Activated B cell treated with CpG ODN at 0.5 μM for 24 hours (primary cell): ENCODE measurements around the gene GINS2. TPM values are rescaled to one million over a fixed set of nuclear protein-coding genes. Genes with fewer than 3 reads are reported as not detected.

Experiments used
- ATAC-seq: fragments of 200-7000 bp; cut with Tn5 transposase; one replicate; pipeline ENCODE4 v1.10.0; 2021; ENCODE audit warnings: low read depth, mild to moderate bottlenecking, moderate library complexity
- CTCF ChIA-PET: fragments of 350-600 bp; sonication (Branson Sonifier 250); formaldehyde crosslinking; loops from one replicate; lab custom pipeline; 2021; ENCODE audit warnings: antibody characterized with exemption; lab: Charles Lee
- POLR2A ChIA-PET: fragments of 350-600 bp; sonication (Branson Sonifier 250); formaldehyde crosslinking; loops from one replicate; lab custom pipeline; 2021; ENCODE audit warnings: antibody characterized with exemption; lab: Charles Lee
- DNase-seq: peaks from one replicate; pipeline ENCODE4 v3.0.0; 2022
- H3K27ac Mint-ChIP-seq: one replicate; pipeline ENCODE4 v1.8.0; 2020; ENCODE audit warnings: mixed read lengths
- H3K27me3 Mint-ChIP-seq: one replicate; pipeline ENCODE4 v1.8.0; 2021; ENCODE audit warnings: mixed read lengths
- H3K36me3 Mint-ChIP-seq: one replicate; pipeline ENCODE4 v1.8.0; 2021; ENCODE audit warnings: low read depth, mixed read lengths
- H3K4me1 Mint-ChIP-seq: one replicate; pipeline ENCODE4 v1.8.0; 2021; ENCODE audit warnings: mixed read lengths
- H3K4me3 Mint-ChIP-seq: one replicate; pipeline ENCODE4 v1.8.0; 2020; ENCODE audit warnings: mild to moderate bottlenecking, mixed read lengths
- H3K9me3 Mint-ChIP-seq: one replicate; pipeline ENCODE4 v1.8.0; 2020; ENCODE audit warnings: mixed read lengths
- CTCF ChIP-seq: fragments of 200-600 bp; IDR thresholded peaks from one replicate; pipeline ENCODE4 v1.8.0; 2022; ENCODE audit warnings: antibody characterized with exemption, mild to moderate bottlenecking
- intact Hi-C: fragments of 100-400 bp; cut with micrococcal nuclease; formaldehyde crosslinking; loops from one replicate; pipeline ENCODE4 v1.15.1; 2024
- total RNA-seq: library from RNA; stranded (reverse); gene quantifications from 2 replicates; pipeline ENCODE4 v1.2.3, GENCODE V29; 2022

Gene GINS2
- total RNA-seq, 1 donor from 2014 or later: 6.0 TPM

- no peaks in the 10 kb centered on the region for H3K9me3 Mint-ChIP-seq
- POLR2A ChIA-PET: no interaction called here
- CTCF ChIA-PET: interaction anchor here (1.0 kb wide), 1 partner anchor 217 kb away, joined by 4 read pairs; no protein-coding TSS in a partner anchor
- TF ChIP-seq CTCF: no peak
- no peak for DNase-seq
- no peaks in the 10 kb centered on the region for H3K27me3 Mint-ChIP-seq
- H3K27ac Mint-ChIP-seq: no peak overlapping the region
- ATAC-seq: no peak
- H3K4me3 Mint-ChIP-seq: no peak overlapping the region
- intact Hi-C loops: no loop called here
- H3K4me1 Mint-ChIP-seq: peaks cover 4% of the 10 kb centered on the region
- H3K36me3 Mint-ChIP-seq: peaks cover 15% of the 10 kb centered on the region
Observed at GRCh38 chr16:85637061-85637807, 51.5 kb downstream of the GINS2 start.

GRCh38 chr16:85636234-85636812 lies 52.4 kb downstream of the GINS2 start:
- Mint-ChIP-seq H3K27ac (no peak overlapping the region), H3K27me3 (no peaks in the 10 kb centered on the region), H3K4me1 (peaks cover 5% of the 10 kb centered on the region), H3K4me3 (no peak overlapping the region), H3K9me3 (no peaks in the 10 kb centered on the region), H3K36me3 (peaks cover 12% of the 10 kb centered on the region)
- no peak for TF ChIP-seq CTCF
- ATAC-seq: no peak
- ChIA-PET POLR2A (no interaction called here), CTCF (interaction anchor here (1.0 kb wide), 1 partner anchor 216 kb away, joined by 4 read pairs; no protein-coding TSS in a partner anchor)
- intact Hi-C loops: no loop called here
- DNase-seq: no peak

- DNase-seq: no peak
- POLR2A ChIA-PET: no interaction called here
- TF ChIP-seq CTCF: no peak
- intact Hi-C loops: no loop called here
- Mint-ChIP-seq H3K27me3 (no peaks in the 10 kb centered on the region), H3K4me3 (no peak overlapping the region), H3K27ac (no peak overlapping the region), H3K36me3 (peaks cover 12% of the 10 kb centered on the region), H3K9me3 (no peaks in the 10 kb centered on the region), H3K4me1 (peaks cover 5% of the 10 kb centered on the region)
- CTCF ChIA-PET: no interaction called here
- no peak for ATAC-seq
Observed at GRCh38 chr16:85635545-85636140, 53.1 kb downstream of the GINS2 start.

GRCh38 chr16:85634747-85635544 lies 53.8 kb downstream of the GINS2 start:
- no peak overlapping the region for H3K4me3 Mint-ChIP-seq
- no peak for DNase-seq
- ChIA-PET POLR2A (no interaction called here), CTCF (no interaction called here)
- H3K27ac Mint-ChIP-seq: no peak overlapping the region
- ATAC-seq: no peak
- no peak for TF ChIP-seq CTCF
- no peaks in the 10 kb centered on the region for H3K27me3 Mint-ChIP-seq
- H3K4me1 Mint-ChIP-seq: peaks cover 7% of the 10 kb centered on the region
- H3K9me3 Mint-ChIP-seq: no peaks in the 10 kb centered on the region
- intact Hi-C loops: no loop called here
- peaks cover 12% of the 10 kb centered on the region for H3K36me3 Mint-ChIP-seq
